Endothelial cell of umbilical vein (primary cell): ENCODE data around the gene ZBTB8A. TPM values are rescaled to one million over a fixed set of nuclear protein-coding genes. Genes with fewer than 3 reads are reported as not detected.

Source experiments
- BruUV-seq: library from RNA; stranded (reverse); fragments of 400-500 nt; replicated peaks from 2 replicates; lab custom pipeline; 2021; lab: Mats Ljungman, UMichigan
- CTCF ChIA-PET: fragments of 300-600, 350-600 bp; sonication (Branson Sonifier 250); formaldehyde crosslinking; loops from one replicate; lab custom pipeline; 2021; ENCODE audit warnings: antibody characterized with exemption, inconsistent platforms; lab: Charles Lee
- POLR2A ChIA-PET: fragments of 300-600, 350-600 bp; sonication (Branson Sonifier 250); formaldehyde crosslinking; loops from one replicate; lab custom pipeline; 2021; ENCODE audit warnings: antibody characterized with exemption, inconsistent platforms; lab: Charles Lee
- DNase-seq: peaks from one replicate; pipeline ENCODE4 v3.0.0-alpha.2; 2011; ENCODE audit warnings: low read depth, low spot score
- FAIRE-seq: peaks from 2 replicates; lab custom pipeline; 2011; peaks lifted over from hg19 to GRCh38; lab: Jason Lieb, UNC
- H2AFZ ChIP-seq: 2 replicates; pipeline ENCODE4 v1.6.0; 2012; ENCODE audit warnings: low read depth, low read length, control low read depth, inconsistent platforms
- H3K27ac ChIP-seq: 2 replicates; pipeline ENCODE4 v1.5.1; 2011; ENCODE audit warnings: low read depth, mild to moderate bottlenecking, control low read depth, low read length, moderate library complexity; ENCODE audit not compliant: insufficient read depth
- H3K27me3 ChIP-seq, 2 experiments: 2 replicates each; pipeline versions ENCODE4 v1.6.0 to v1.6.1; 2011; ENCODE audit warnings: low read length in 2 of 2, mixed read lengths in 1 of 2; ENCODE audit not compliant: control insufficient read depth in 2 of 2, insufficient read depth in 2 of 2
- H3K36me3 ChIP-seq, 2 experiments: 2 replicates in 1 of 2; 3 replicates in 1 of 2; pipeline ENCODE4 v1.5.1; 2011; ENCODE audit warnings: low read length in 2 of 2, mild to moderate bottlenecking in 1 of 2, moderate library complexity in 1 of 2; ENCODE audit not compliant: control insufficient read depth in 2 of 2, insufficient read depth in 2 of 2; ENCODE audit errors: extremely low read depth in 1 of 2
- H3K4me1 ChIP-seq: 3 replicates; pipeline ENCODE4 v1.5.1; 2011; ENCODE audit warnings: mild to moderate bottlenecking, low read length; ENCODE audit not compliant: control insufficient read depth, insufficient read depth; ENCODE audit errors: extremely low read depth
- H3K4me2 ChIP-seq: 2 replicates; pipeline ENCODE4 v1.6.1; 2011; ENCODE audit warnings: low read length, control low read depth, mixed read lengths; ENCODE audit not compliant: insufficient read depth
- H3K4me3 ChIP-seq, 3 experiments: fragments of 200-600 bp in 1 of 3; sonication (generic), shearing (Covaris generic) in 1 of 3; replicated peaks in 1 of 3; 2 replicates each; pipeline ENCODE4 v1.5.1; 2011 to 2016; ENCODE audit warnings: control low read depth in 3 of 3, low read length in 3 of 3, mild to moderate bottlenecking in 2 of 3, inconsistent platforms in 1 of 3, low read depth in 1 of 3, moderate library complexity in 1 of 3; ENCODE audit not compliant: insufficient read depth in 1 of 3
- H3K79me2 ChIP-seq: 2 replicates; pipeline ENCODE4 v1.6.0; 2012; ENCODE audit warnings: low read length, inconsistent platforms; ENCODE audit not compliant: control insufficient read depth, insufficient read depth
- H3K9ac ChIP-seq: replicated peaks from 2 replicates; pipeline ENCODE3; 2011; ENCODE audit warnings: low read length, control low read depth; ENCODE audit not compliant: insufficient read depth; ENCODE audit errors: extremely low read depth
- H3K9me1 ChIP-seq: replicated peaks from 3 replicates; pipeline ENCODE4 v1.6.0; 2011; ENCODE audit warnings: mild to moderate bottlenecking, low read length; ENCODE audit not compliant: control insufficient read depth, insufficient read depth; ENCODE audit errors: extremely low read depth
- H3K9me3 ChIP-seq: replicated peaks from 2 replicates; pipeline ENCODE4 v1.5.1; 2012; ENCODE audit warnings: low read length, inconsistent platforms; ENCODE audit not compliant: control insufficient read depth, insufficient read depth
- H4K20me1 ChIP-seq: replicated peaks from 2 replicates; pipeline ENCODE3; 2011; ENCODE audit warnings: mild to moderate bottlenecking, low read length; ENCODE audit not compliant: control insufficient read depth, insufficient read depth; ENCODE audit errors: extremely low read depth
- CTCF ChIP-seq, 2 donors: IDR thresholded peaks; 1 replicate in 1 of 2; 2 replicates in 1 of 2; pipeline ENCODE4 v1.5.1; 2011; ENCODE audit warnings: low read length in 2 of 2, mild to moderate bottlenecking in 2 of 2, moderate library complexity in 2 of 2, control low read depth in 1 of 2, inconsistent platforms in 1 of 2, low read depth in 1 of 2; ENCODE audit not compliant: insufficient read depth in 1 of 2; ENCODE audit errors: extremely low read depth in 1 of 2
- EZH2 ChIP-seq: IDR thresholded peaks from 2 replicates; pipeline ENCODE4 v1.6.1; 2012; ENCODE audit warnings: borderline replicate concordance, low read depth, mild to moderate bottlenecking, moderate library complexity, low read length, inconsistent platforms; ENCODE audit not compliant: severe bottlenecking
- FOS ChIP-seq: IDR thresholded peaks from 2 replicates; pipeline ENCODE4 v1.6.1; 2011; ENCODE audit warnings: mild to moderate bottlenecking, low read length, moderate library complexity, borderline replicate concordance; ENCODE audit not compliant: insufficient read depth
- GATA2 ChIP-seq: IDR thresholded peaks from 2 replicates; pipeline ENCODE4 v1.7.0; 2011; ENCODE audit warnings: low read depth, mild to moderate bottlenecking, moderate library complexity, mixed read lengths, low read length; ENCODE audit not compliant: insufficient read length, insufficient read depth
- JUN ChIP-seq: IDR thresholded peaks from 2 replicates; pipeline ENCODE4 v1.6.1; 2011; ENCODE audit warnings: borderline replicate concordance, low read depth; ENCODE audit not compliant: insufficient read length, insufficient read depth
- MAX ChIP-seq: IDR thresholded peaks from 2 replicates; pipeline ENCODE4 v1.6.1; 2011; ENCODE audit not compliant: insufficient read depth, insufficient read length
- MYC ChIP-seq: IDR thresholded peaks from one replicate; pipeline ENCODE4 v1.6.1; 2011; ENCODE audit warnings: mild to moderate bottlenecking, low read depth, low read length
- POLR2A ChIP-seq: IDR thresholded peaks from 2 replicates; pipeline ENCODE4 v1.6.1; 2012; ENCODE audit warnings: low read depth, mild to moderate bottlenecking, control low read depth, low read length
- POLR2AphosphoS5 ChIP-seq: IDR thresholded peaks from 2 replicates; pipeline ENCODE4 v1.6.1; 2012; ENCODE audit warnings: low read depth, mild to moderate bottlenecking, control low read depth, low read length, moderate library complexity; ENCODE audit not compliant: insufficient read depth
- dilution Hi-C: fragments of 300-500 bp; cut with MboI; formaldehyde crosslinking; loops from one replicate; pipeline ENCODE4 v1.15.0; 2019; ENCODE audit warnings: low sequenced_read_pairs; ENCODE audit not compliant: extremely low pct_ligation_motif_present
- intact Hi-C: fragments of 100-400 bp; cut with micrococcal nuclease; formaldehyde crosslinking; loops from one replicate; pipeline ENCODE4 v1.10.0; 2022
- polyA plus RNA-seq, 4 experiments: library from polyadenylated mRNA; depleted of rRNA in 3 of 4; stranded (reverse) in 3 of 4; unstranded in 1 of 4; fragments of >200 nt; gene quantifications; 2 replicates each; pipeline versions ENCODE4 v1.2.1 to v1.2.3, GENCODE V29; 2011 to 2012; ENCODE audit warnings: missing spikeins in 1 of 4
- total RNA-seq: library from RNA; stranded (reverse); gene quantifications from 2 replicates; pipeline ENCODE4 v1.2.3, GENCODE V29; 2021

ZBTB8A gene
- total and polyA plus RNA-seq, 2 donors (not counting 3 experiments of a cell fraction or from before 2014, with no cell fraction given) = 3.1 to 9.6 TPM

- H2AFZ ChIP-seq = no peak overlapping the region
- H3K4me1 ChIP-seq = no peaks in the 10 kb centered on the region
- H3K9me3 ChIP-seq = no peaks in the 10 kb centered on the region
- intact Hi-C loops (no loop called here), dilution Hi-C loops (no loop called here)
- H3K36me3 ChIP-seq = peaks cover 0 to 2% of the 10 kb centered on the region in 2 experiments
- ChIA-PET POLR2A (no interaction called here), CTCF (interaction anchor here (3.5 kb wide), 1 partner anchor 102 kb away, joined by 66 read pairs; no protein-coding TSS in a partner anchor)
- H3K27ac ChIP-seq = no peak overlapping the region
- DNase-seq (no peak), FAIRE-seq (no peak)
- no TSS peak for BruUV-seq
- H3K9me1 ChIP-seq = peaks cover 3% of the 10 kb centered on the region
- no peak overlapping the region for H3K4me2 ChIP-seq
- H4K20me1 ChIP-seq = no peaks in the 10 kb centered on the region
- TF ChIP-seq JUN (no peak), EZH2 (no peak), POLR2AphosphoS5 (no peak), GATA2 (no peak), MYC (no peak)
- no peak overlapping the region for H3K4me3 ChIP-seq
- no peak overlapping the region for H3K9ac ChIP-seq
- H3K27me3 ChIP-seq = no peaks in the 10 kb centered on the region
- H3K79me2 ChIP-seq = no peaks in the 10 kb centered on the region
Observed at GRCh38 chr1:32622205-32622604, 83.0 kb downstream of the ZBTB8A start.

GRCh38 chr1:32622806-32623681 is 83.8 kb downstream of the ZBTB8A start:
- Histone ChIP-seq H2AFZ (no peak overlapping the region), H4K20me1 (no peaks in the 10 kb centered on the region), H3K36me3 (peaks cover 0 to 2% of the 10 kb centered on the region in 2 experiments), H3K27ac (no peak overlapping the region), H3K9ac (no peak overlapping the region), H3K9me1 (peaks cover 3% of the 10 kb centered on the region), H3K9me3 (no peaks in the 10 kb centered on the region), H3K4me3 (no peak overlapping the region), H3K4me2 (no peak overlapping the region), H3K4me1 (no peaks in the 10 kb centered on the region), H3K27me3 (no peaks in the 10 kb centered on the region), H3K79me2 (no peaks in the 10 kb centered on the region)
- no peak for TF ChIP-seq JUN
- TF ChIP-seq POLR2AphosphoS5 = no peak
- no peak for TF ChIP-seq FOS
- TF ChIP-seq CTCF (IDR thresholded peaks at IDR 0.05; ENCODE audit: extremely low read depth in 1 of 2, insufficient read depth in 1 of 2, low read depth in 1 of 2, low read length in 2 of 2) = no peak
- TF ChIP-seq MYC = no peak
- no peak for TF ChIP-seq GATA2
- no peak for TF ChIP-seq POLR2A
- TF ChIP-seq EZH2 = no peak
- TF ChIP-seq MAX = no peak
- dilution Hi-C loops = no loop called here
- intact Hi-C loops = no loop called here
- CTCF ChIA-PET = interaction anchor here (0.7 to 1.0 kb wide), 3 partner anchors 10 to 103 kb away, joined by 3 read pairs; no protein-coding TSS in a partner anchor
- no peak for FAIRE-seq
- no TSS peak for BruUV-seq
- no peak for DNase-seq
- POLR2A ChIA-PET = no interaction called here
